Measurements from ENCODE around the gene TENM3. TPM values are rescaled to one million over a fixed set of nuclear protein-coding genes. Genes with fewer than 3 reads are reported as not detected.

The TENM3 gene
- total and polyA plus RNA-seq, 12 donors, result 0.20 to 6.6 (median 3.5) TPM

- no peak for DNase-seq
- no peaks in the 10 kb centered on the region for H3K27me3 ChIP-seq
- no peaks in the 10 kb centered on the region for H3K4me1 ChIP-seq
- intact Hi-C loops (cut with DNase I), result no loop called here
- no peaks in the 10 kb centered on the region for H3K9me3 ChIP-seq
- 86 to 89% methylated on average over 8 of the region's 8 CpGs for WGBS, 2 donors
- ATAC-seq, result no peak
- H3K36me3 ChIP-seq, result no peaks in the 10 kb centered on the region
- no peak for TF ChIP-seq CTCF (IDR thresholded peaks at IDR 0.05)
- H3K27ac ChIP-seq, result no peak overlapping the region
- H3K4me3 ChIP-seq, result no peak overlapping the region
These were observed 287.2 kb downstream of the TENM3 start for GRCh38 chr4:182530451-182530850.

GRCh38 chr4:182531555-182532162, 288.5 kb downstream of the TENM3 start:
- Histone ChIP-seq H3K27ac (no peak overlapping the region), H3K9me3 (no peaks in the 10 kb centered on the region), H3K36me3 (no peaks in the 10 kb centered on the region), H3K4me3 (no peak overlapping the region), H3K4me1 (no peaks in the 10 kb centered on the region), H3K27me3 (no peaks in the 10 kb centered on the region)
- intact Hi-C loops (cut with DNase I), result no loop called here
- DNase-seq (no peak), ATAC-seq (peak in 1 of 8 donors; percentile 20)
- WGBS, 2 donors, result 87 to 88% methylated on average over 8 of the region's 8 CpGs
- TF ChIP-seq CTCF (IDR thresholded peaks at IDR 0.05), result no peak

DNA sequence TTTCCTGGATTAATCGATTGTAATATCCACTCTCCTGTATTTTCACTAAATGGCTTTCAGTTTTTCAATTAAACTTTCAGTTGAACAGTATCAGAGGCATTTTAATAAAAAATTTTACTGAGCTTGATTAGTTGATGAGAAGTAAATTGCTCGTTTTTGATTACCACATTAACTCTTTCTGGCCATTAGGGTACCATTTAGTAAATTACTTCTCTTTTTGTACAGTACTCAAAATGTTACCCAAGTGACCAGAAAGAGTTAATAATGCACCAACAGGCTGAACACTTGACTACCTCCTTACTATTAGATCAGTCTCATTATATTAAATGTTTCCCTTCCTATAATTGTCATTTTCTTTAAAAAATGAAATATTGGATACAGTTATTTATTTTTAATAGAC, 289.2 kb downstream of the TENM3 start:
- no peaks in the 10 kb centered on the region for H3K27me3 ChIP-seq
- ATAC-seq (no peak), DNase-seq (no peak)
- intact Hi-C loops (cut with DNase I), result no loop called here
- no peaks in the 10 kb centered on the region for H3K9me3 ChIP-seq
- WGBS, 2 donors, result 70 to 74% methylated on average over 2 of the region's 2 CpGs
- H3K4me3 ChIP-seq, result no peak overlapping the region
- no peaks in the 10 kb centered on the region for H3K4me1 ChIP-seq
- H3K27ac ChIP-seq, result no peak overlapping the region
- no peaks in the 10 kb centered on the region for H3K36me3 ChIP-seq
- TF ChIP-seq CTCF (IDR thresholded peaks at IDR 0.05), result no peak

DNA sequence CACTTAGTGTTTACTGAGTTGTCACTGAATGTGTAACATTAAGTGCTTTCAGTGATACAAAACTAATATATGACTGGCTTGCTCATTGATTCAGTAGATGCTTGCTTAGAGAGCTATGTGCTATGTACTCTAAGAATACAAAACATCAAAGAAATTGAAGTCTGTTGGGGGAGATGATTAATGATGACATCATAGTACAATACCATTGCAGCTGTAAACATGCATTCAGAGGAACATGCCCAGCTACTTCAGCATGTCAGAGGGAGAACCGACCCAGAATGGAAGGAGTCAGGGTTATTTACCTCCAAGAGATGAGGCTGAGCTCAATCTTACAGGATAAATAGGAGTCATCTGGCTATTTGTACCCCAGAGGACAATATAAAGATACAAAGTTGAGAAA, 290.8 kb downstream of the TENM3 start:
- no peaks in the 10 kb centered on the region for H3K4me1 ChIP-seq
- no peaks in the 10 kb centered on the region for H3K36me3 ChIP-seq
- no peak for ATAC-seq
- H3K27me3 ChIP-seq, result no peaks in the 10 kb centered on the region
- TF ChIP-seq CTCF (IDR thresholded peaks at IDR 0.05), result no peak
- H3K4me3 ChIP-seq, result no peak overlapping the region
- no peak for DNase-seq
- H3K27ac ChIP-seq, result no peak overlapping the region
- WGBS, 2 donors, result 54 to 68% methylated on average over 1 of the region's 1 CpG
- no peaks in the 10 kb centered on the region for H3K9me3 ChIP-seq
- intact Hi-C loops (cut with DNase I), result no loop called here
